Activated CD8-positive, alpha-beta T cell treated with anti-CD3 and anti-CD28 coated beads for 36 hours (primary cell): ENCODE data around the gene DCLK2. TPM values are rescaled to one million over a fixed set of nuclear protein-coding genes. Genes with fewer than 3 reads are reported as not detected.

Experiments
- ATAC-seq: fragments of 200-7000 bp; cut with Tn5 transposase; one replicate; pipeline ENCODE4 v1.10.0; 2021; ENCODE audit warnings: mild to moderate bottlenecking, moderate library complexity
- CTCF ChIA-PET: fragments of 350-600 bp; sonication (Branson Sonifier 250); formaldehyde crosslinking; loops from one replicate; lab custom pipeline; 2021; ENCODE audit warnings: antibody characterized with exemption; lab: Charles Lee
- POLR2A ChIA-PET: fragments of 350-600 bp; sonication (Branson Sonifier 250); formaldehyde crosslinking; loops from one replicate; lab custom pipeline; 2021; ENCODE audit warnings: antibody characterized with exemption; lab: Charles Lee
- DNase-seq: peaks from one replicate; pipeline ENCODE4 v3.0.0-alpha.2; 2020
- H3K27ac Mint-ChIP-seq: one replicate; pipeline ENCODE4 v1.8.0; 2021; ENCODE audit warnings: mild to moderate bottlenecking, mixed read lengths
- H3K27me3 Mint-ChIP-seq: one replicate; pipeline ENCODE4 v1.8.0; 2021; ENCODE audit warnings: mixed read lengths
- H3K36me3 Mint-ChIP-seq: one replicate; pipeline ENCODE4 v1.8.0; 2021; ENCODE audit warnings: low read depth, mixed read lengths
- H3K4me1 Mint-ChIP-seq: one replicate; pipeline ENCODE4 v1.8.0; 2021; ENCODE audit warnings: low read depth, mixed read lengths
- H3K4me3 Mint-ChIP-seq: one replicate; pipeline ENCODE4 v1.8.0; 2021; ENCODE audit warnings: mild to moderate bottlenecking, moderate library complexity, mixed read lengths
- H3K9me3 Mint-ChIP-seq: one replicate; pipeline ENCODE4 v1.8.0; 2021; ENCODE audit warnings: mixed read lengths
- intact Hi-C: fragments of 100-400 bp; cut with micrococcal nuclease; formaldehyde crosslinking; loops from one replicate; pipeline ENCODE4 v1.10.0; 2022
- total RNA-seq, 2 experiments: library from RNA; stranded (reverse); gene quantifications; one replicate each; pipeline ENCODE4 v1.2.3, GENCODE V29; 2021
- TF ChIP-seq, protein P1 (sequence below): fragments of 200-600 bp; IDR thresholded peaks from one replicate; pipeline ENCODE4 v1.8.0; 2022; ENCODE audit warnings: antibody characterized with exemption, mild to moderate bottlenecking

Gene DCLK2
- total RNA-seq, 2 experiments from 2014 or later: not detected

- ATAC-seq (peak; percentile 55), DNase-seq (no peak)
- H3K4me3 Mint-ChIP-seq: no peak overlapping the region
- CTCF ChIA-PET: no interaction called here
- no peaks in the 10 kb centered on the region for H3K4me1 Mint-ChIP-seq
- TF ChIP-seq, protein P1, sequence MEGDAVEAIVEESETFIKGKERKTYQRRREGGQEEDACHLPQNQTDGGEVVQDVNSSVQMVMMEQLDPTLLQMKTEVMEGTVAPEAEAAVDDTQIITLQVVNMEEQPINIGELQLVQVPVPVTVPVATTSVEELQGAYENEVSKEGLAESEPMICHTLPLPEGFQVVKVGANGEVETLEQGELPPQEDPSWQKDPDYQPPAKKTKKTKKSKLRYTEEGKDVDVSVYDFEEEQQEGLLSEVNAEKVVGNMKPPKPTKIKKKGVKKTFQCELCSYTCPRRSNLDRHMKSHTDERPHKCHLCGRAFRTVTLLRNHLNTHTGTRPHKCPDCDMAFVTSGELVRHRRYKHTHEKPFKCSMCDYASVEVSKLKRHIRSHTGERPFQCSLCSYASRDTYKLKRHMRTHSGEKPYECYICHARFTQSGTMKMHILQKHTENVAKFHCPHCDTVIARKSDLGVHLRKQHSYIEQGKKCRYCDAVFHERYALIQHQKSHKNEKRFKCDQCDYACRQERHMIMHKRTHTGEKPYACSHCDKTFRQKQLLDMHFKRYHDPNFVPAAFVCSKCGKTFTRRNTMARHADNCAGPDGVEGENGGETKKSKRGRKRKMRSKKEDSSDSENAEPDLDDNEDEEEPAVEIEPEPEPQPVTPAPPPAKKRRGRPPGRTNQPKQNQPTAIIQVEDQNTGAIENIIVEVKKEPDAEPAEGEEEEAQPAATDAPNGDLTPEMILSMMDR: no peak
- POLR2A ChIA-PET: no interaction called here
- H3K36me3 Mint-ChIP-seq: no peaks in the 10 kb centered on the region
- H3K27me3 Mint-ChIP-seq: no peaks in the 10 kb centered on the region
- intact Hi-C loops: no loop called here
- no peak overlapping the region for H3K27ac Mint-ChIP-seq
- no peaks in the 10 kb centered on the region for H3K9me3 Mint-ChIP-seq
Measured at GRCh38 chr4:150251752-150252190, 173.5 kb downstream of the DCLK2 start.

- no peaks in the 10 kb centered on the region for H3K36me3 Mint-ChIP-seq
- no peaks in the 10 kb centered on the region for H3K27me3 Mint-ChIP-seq
- TF ChIP-seq, protein P1: no peak
- ATAC-seq (no peak), DNase-seq (no peak)
- H3K27ac Mint-ChIP-seq: no peak overlapping the region
- no peaks in the 10 kb centered on the region for H3K4me1 Mint-ChIP-seq
- no peak overlapping the region for H3K4me3 Mint-ChIP-seq
- CTCF ChIA-PET: no interaction called here
- H3K9me3 Mint-ChIP-seq: no peaks in the 10 kb centered on the region
- intact Hi-C loops: no loop called here
- POLR2A ChIA-PET: no interaction called here
Measured at GRCh38 chr4:150252306-150252705, 174.1 kb downstream of the DCLK2 start.

DNA sequence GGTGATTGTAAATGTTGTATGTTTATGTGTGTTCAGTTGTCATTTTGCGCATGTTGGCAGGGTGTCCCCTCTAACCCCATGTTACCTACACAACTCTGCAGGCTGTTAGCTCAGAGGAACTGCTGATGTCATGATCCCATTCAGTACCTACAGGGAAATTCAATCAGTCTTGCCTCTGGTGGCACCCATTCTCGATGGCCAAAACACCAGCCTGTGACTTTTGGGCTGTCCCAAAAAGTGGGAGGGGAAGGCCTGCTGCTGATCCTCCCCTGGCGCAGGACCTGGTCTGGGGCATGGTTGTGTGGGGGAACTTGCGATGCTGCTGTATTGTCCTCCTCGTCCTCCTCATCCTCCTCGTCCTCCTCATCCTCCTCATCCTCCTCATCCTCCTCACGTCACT lies 174.5 kb downstream of the DCLK2 start:
- ATAC-seq: no peak

GRCh38 chr4:150253416-150253815 lies 175.2 kb downstream of the DCLK2 start:
- Mint-ChIP-seq H3K9me3 (no peaks in the 10 kb centered on the region), H3K4me1 (no peaks in the 10 kb centered on the region), H3K4me3 (no peak overlapping the region), H3K27ac (no peak overlapping the region), H3K27me3 (no peaks in the 10 kb centered on the region), H3K36me3 (no peaks in the 10 kb centered on the region)
- CTCF ChIA-PET: no interaction called here
- intact Hi-C loops: no loop called here
- ATAC-seq (no peak), DNase-seq (no peak)
- TF ChIP-seq, protein P1: no peak
- POLR2A ChIA-PET: no interaction called here

More for the DNA sequence above, 174.5 kb downstream of the DCLK2 start:
- CTCF ChIA-PET: no interaction called here
- TF ChIP-seq, protein P1: no peak
- no peak for DNase-seq
- no peak overlapping the region for H3K4me3 Mint-ChIP-seq
- POLR2A ChIA-PET: no interaction called here
- H3K4me1 Mint-ChIP-seq: no peaks in the 10 kb centered on the region
- intact Hi-C loops: no loop called here
- no peaks in the 10 kb centered on the region for H3K9me3 Mint-ChIP-seq
- H3K36me3 Mint-ChIP-seq: no peaks in the 10 kb centered on the region
- H3K27ac Mint-ChIP-seq: no peak overlapping the region
- H3K27me3 Mint-ChIP-seq: no peaks in the 10 kb centered on the region

- no peaks in the 10 kb centered on the region for H3K9me3 Mint-ChIP-seq
- no peaks in the 10 kb centered on the region for H3K36me3 Mint-ChIP-seq
- H3K4me3 Mint-ChIP-seq: no peak overlapping the region
- H3K27me3 Mint-ChIP-seq: no peaks in the 10 kb centered on the region
- ChIA-PET CTCF (interaction anchor here (1.5 kb wide), 1 partner anchor 11 kb away, joined by 6 read pairs; no protein-coding TSS in a partner anchor), POLR2A (no interaction called here)
- TF ChIP-seq, protein P1: no peak
- H3K4me1 Mint-ChIP-seq: no peaks in the 10 kb centered on the region
- no peak overlapping the region for H3K27ac Mint-ChIP-seq
- DNase-seq (no peak), ATAC-seq (no peak)
- intact Hi-C loops: no loop called here
Measured at GRCh38 chr4:150253965-150254630, 175.9 kb downstream of the DCLK2 start.
